Kidney epithelial cell (primary cell): Measurements from ENCODE around the gene FNDC7. TPM values are rescaled to one million over a fixed set of nuclear protein-coding genes. Genes with fewer than 3 reads are reported as not detected.
"Not testable (repeated sequence)": the region's sequence is repeated elsewhere in the genome, so short reads cannot be mapped to it uniquely, and the experiment has no call there.

Source experiments
- DNase-seq: peaks from one replicate; pipeline ENCODE4 v3.0.0-alpha.2; 2010; ENCODE audit warnings: low read depth
- H3K27me3 ChIP-seq: 2 replicates; pipeline ENCODE4 v1.6.0; 2011; ENCODE audit warnings: low read length; ENCODE audit not compliant: control insufficient read depth, insufficient read depth
- H3K36me3 ChIP-seq: 2 replicates; pipeline ENCODE4 v1.5.1; 2011; ENCODE audit warnings: low read length; ENCODE audit not compliant: control insufficient read depth, insufficient read depth
- H3K4me3 ChIP-seq: 2 replicates; pipeline ENCODE4 v1.5.1; 2011; ENCODE audit warnings: low read depth, mild to moderate bottlenecking, control low read depth, low read length
- total RNA-seq: library from RNA; depleted of rRNA; stranded (reverse); fragments of >200 nt; gene quantifications from 2 replicates; pipeline ENCODE4 v1.2.3, GENCODE V29; 2015
- TF ChIP-seq, protein P1 (sequence below): IDR thresholded peaks from 2 replicates; pipeline ENCODE4 v1.5.1; 2011; ENCODE audit warnings: mild to moderate bottlenecking, moderate library complexity, low read length, control low read depth, inconsistent platforms; ENCODE audit not compliant: insufficient read depth, poor library complexity, severe bottlenecking

The FNDC7 gene
- total RNA-seq, 1 donor from 2014 or later = not detected

DNA sequence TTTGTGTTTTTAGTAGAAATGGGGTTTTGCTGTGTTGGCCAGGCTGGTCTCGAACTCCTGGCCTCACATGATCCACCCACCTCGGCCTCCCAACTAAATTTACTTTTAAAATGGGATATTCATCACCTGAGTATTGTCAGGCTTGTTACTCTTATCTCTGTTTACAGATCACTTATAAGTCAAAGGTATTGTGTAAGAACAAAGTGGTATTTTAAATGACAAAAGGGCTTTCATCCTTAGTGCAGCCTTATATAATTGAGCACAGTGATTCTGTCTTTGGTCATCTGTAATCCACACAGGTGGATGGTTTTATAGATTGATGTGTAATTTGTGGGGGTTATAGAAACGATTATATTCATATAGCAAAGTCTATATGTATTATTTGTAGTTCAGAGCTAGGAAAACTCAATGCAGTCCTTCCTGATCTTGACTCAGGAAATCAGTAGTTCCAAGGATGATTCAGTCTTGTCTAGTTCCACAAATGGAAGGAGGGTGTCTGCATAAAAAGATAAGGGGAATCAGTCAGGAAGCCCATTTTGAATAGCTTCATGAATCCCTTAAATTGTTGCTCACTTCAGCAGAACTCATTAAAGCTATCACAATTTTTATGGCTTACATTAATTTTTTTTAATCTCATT, 68.3 kb downstream of the FNDC7 start:
- Histone ChIP-seq H3K4me3 (no peak overlapping the region), H3K36me3 (peaks cover 1% of the 10 kb centered on the region), H3K27me3 (no peaks in the 10 kb centered on the region)
- DNase-seq = no peak
- TF ChIP-seq, protein P1, sequence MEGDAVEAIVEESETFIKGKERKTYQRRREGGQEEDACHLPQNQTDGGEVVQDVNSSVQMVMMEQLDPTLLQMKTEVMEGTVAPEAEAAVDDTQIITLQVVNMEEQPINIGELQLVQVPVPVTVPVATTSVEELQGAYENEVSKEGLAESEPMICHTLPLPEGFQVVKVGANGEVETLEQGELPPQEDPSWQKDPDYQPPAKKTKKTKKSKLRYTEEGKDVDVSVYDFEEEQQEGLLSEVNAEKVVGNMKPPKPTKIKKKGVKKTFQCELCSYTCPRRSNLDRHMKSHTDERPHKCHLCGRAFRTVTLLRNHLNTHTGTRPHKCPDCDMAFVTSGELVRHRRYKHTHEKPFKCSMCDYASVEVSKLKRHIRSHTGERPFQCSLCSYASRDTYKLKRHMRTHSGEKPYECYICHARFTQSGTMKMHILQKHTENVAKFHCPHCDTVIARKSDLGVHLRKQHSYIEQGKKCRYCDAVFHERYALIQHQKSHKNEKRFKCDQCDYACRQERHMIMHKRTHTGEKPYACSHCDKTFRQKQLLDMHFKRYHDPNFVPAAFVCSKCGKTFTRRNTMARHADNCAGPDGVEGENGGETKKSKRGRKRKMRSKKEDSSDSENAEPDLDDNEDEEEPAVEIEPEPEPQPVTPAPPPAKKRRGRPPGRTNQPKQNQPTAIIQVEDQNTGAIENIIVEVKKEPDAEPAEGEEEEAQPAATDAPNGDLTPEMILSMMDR = no peak

DNA sequence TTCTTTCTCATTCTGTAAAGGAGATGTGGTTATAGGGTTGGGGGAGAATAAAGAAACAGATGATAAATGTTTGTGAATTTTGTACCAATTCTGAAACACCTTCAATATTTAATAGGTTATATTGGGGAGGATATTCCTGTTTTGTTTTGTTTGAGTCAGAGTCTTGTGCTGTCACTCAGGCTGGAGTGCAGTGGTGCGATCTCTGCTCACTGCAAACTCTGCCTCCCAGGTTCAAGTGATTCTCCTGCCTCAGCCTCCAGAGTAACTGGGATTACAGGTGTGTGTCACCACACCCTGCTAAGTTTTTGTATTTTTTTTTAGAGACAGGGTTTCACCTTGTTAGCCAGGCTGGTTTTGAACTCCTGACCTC, 68.9 kb downstream of the FNDC7 start:
- H3K27me3 ChIP-seq, DNase-seq, H3K36me3 ChIP-seq, H3K4me3 ChIP-seq: not testable (repeated sequence)

DNA sequence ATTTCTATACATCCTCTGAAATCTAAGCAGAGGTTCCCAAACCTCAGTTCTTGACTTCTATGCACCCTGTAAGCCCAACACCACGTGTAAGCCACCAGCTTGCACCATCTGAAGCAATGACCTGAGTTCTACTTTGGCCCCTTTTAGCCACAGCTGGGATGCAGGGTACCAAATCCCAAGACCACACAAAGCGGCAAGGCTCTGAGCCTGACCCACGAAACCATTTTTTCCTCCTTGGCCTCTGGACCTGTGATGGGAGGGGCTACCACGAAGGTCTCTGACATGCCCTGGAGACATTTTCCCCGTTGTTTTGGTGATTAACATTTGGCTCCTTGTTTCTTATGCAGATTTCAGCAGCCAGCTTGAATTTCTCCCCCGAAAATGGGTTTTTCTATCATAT, 72.6 kb downstream of the FNDC7 start:
- peaks cover 1% of the 10 kb centered on the region for H3K36me3 ChIP-seq
- no peaks in the 10 kb centered on the region for H3K27me3 ChIP-seq
- DNase-seq = no peak
- TF ChIP-seq, protein P1 = no peak
- H3K4me3 ChIP-seq = no peak overlapping the region

DNA sequence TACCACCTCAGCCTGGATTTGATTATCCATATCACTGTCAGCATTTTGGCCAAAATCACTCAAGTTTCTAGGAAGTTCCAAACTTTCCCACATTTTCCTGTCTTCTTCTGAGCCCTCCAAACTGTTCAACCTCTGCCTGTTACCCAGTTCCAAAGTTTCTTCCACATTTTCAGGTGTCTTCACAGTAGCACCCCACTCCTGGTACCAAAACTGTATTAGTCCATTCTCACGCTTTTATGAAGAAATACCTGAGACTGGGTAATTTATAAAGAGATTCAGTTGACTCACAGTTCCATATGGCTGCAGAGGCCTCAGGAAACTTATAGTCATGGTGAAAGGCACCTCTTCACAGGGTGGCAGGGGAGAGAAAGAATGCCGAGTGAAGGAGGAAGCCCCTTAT, 73.2 kb downstream of the FNDC7 start:
- no peak for DNase-seq
- H3K27me3 ChIP-seq = no peaks in the 10 kb centered on the region
- peaks cover 1% of the 10 kb centered on the region for H3K36me3 ChIP-seq
- H3K4me3 ChIP-seq = no peak overlapping the region
- TF ChIP-seq, protein P1 = no peak

- Histone ChIP-seq H3K27me3 (no peaks in the 10 kb centered on the region), H3K36me3 (no peaks in the 10 kb centered on the region), H3K4me3 (no peak overlapping the region)
- DNase-seq = no peak
- TF ChIP-seq, protein P1 = no peak
Observed at GRCh38 chr1:108791790-108792189, 79.1 kb downstream of the FNDC7 start.

Other genes starting within 250 kb of the FNDC7 start
- 5.2 and 6.3 TPM in 2 replicates for gene EEIG2, start 152.8 kb upstream of the FNDC7 start, total RNA-seq
- 5.1 and 6.6 TPM in 2 replicates for gene HENMT1, start 51.8 kb upstream of the FNDC7 start, total RNA-seq
- gene PRPF38B, start 20.6 kb upstream of the FNDC7 start, total RNA-seq = 20.3 and 21.1 TPM in 2 replicates
- 30.3 and 48.2 TPM in 2 replicates for gene STXBP3, start 33.8 kb downstream of the FNDC7 start, total RNA-seq
- 1.8 TPM in 1 of 2 replicates, not detected in the other for gene AKNAD1, start 144.2 kb downstream of the FNDC7 start, total RNA-seq
- 7.1 and 7.4 TPM in 2 replicates for gene GPSM2, start 164.1 kb downstream of the FNDC7 start, total RNA-seq